SK-N-SH (cell line): ENCODE data around the gene ATG7. TPM values are rescaled to one million over a fixed set of nuclear protein-coding genes. Genes with fewer than 3 reads are reported as not detected.

Experiments used
- CTCF ChIA-PET: fragments of 300-600, 350-600 bp; formaldehyde crosslinking; extraction: SDS; loops from one replicate; lab custom pipeline; 2021; lab: Yijun Ruan, JAX
- POLR2A ChIA-PET: fragments of 350-600 bp; sonication (Branson Sonifier 250); formaldehyde crosslinking; extraction: SDS; loops from one replicate; lab custom pipeline; 2020; ENCODE audit warnings: antibody characterized with exemption, inconsistent platforms; lab: Yijun Ruan, JAX
- DNase-seq: peaks from one replicate; pipeline ENCODE4 v3.0.0; 2012
- H2AFZ ChIP-seq: fragments of 200-600 bp; sonication (generic); 2 replicates; pipeline ENCODE4 v1.8.1; 2016; ENCODE audit warnings: antibody characterized with exemption, mild to moderate bottlenecking, low read depth
- H3F3A ChIP-seq: fragments of 200-600 bp; sonication (generic); replicated peaks from 2 replicates; pipeline ENCODE3; 2016; ENCODE audit warnings: antibody characterized with exemption, mild to moderate bottlenecking; ENCODE audit not compliant: insufficient read depth
- H3K27ac ChIP-seq, 2 experiments: fragments of 200-500 bp in 1 of 2; fragments of 200-600 bp in 1 of 2; sonication (Bioruptor generic) in 1 of 2; sonication (generic), shearing (Covaris generic) in 1 of 2; 2 replicates each; pipeline versions ENCODE4 v1.5.1 to v1.6.1; 2014 to 2016; ENCODE audit warnings: low read depth in 2 of 2, inconsistent platforms in 1 of 2, low read length in 1 of 2, mild to moderate bottlenecking in 1 of 2, mixed read lengths in 1 of 2
- H3K27me3 ChIP-seq: fragments of 200-600 bp; sonication (generic), shearing (Covaris generic); 2 replicates; pipeline ENCODE4 v1.6.1; 2016; ENCODE audit warnings: mixed run types; ENCODE audit not compliant: insufficient read depth
- H3K36me3 ChIP-seq, 2 experiments: fragments of 200-500 bp in 1 of 2; fragments of 200-600 bp in 1 of 2; sonication (Bioruptor generic) in 1 of 2; sonication (generic) in 1 of 2; replicated peaks in 1 of 2; 2 replicates each; pipeline versions ENCODE3 to v1.5.1; 2014 to 2016; ENCODE audit warnings: low read length in 1 of 2, mild to moderate bottlenecking in 1 of 2; ENCODE audit not compliant: insufficient read depth in 2 of 2, control insufficient read depth in 1 of 2
- H3K4me1 ChIP-seq, 2 experiments: fragments of 200-500 bp in 1 of 2; fragments of 200-600 bp in 1 of 2; sonication (Bioruptor generic) in 1 of 2; sonication (generic), shearing (Covaris generic) in 1 of 2; 2 replicates each; pipeline versions ENCODE4 v1.5.1 to v1.6.1; 2014 to 2016; ENCODE audit warnings: low read depth in 1 of 2, low read length in 1 of 2, mixed run types in 1 of 2; ENCODE audit not compliant: insufficient read depth in 2 of 2, control insufficient read depth in 1 of 2
- H3K4me2 ChIP-seq: fragments of 200-600 bp; sonication (generic), shearing (Covaris generic); 2 replicates; pipeline ENCODE4 v1.6.1; 2017; ENCODE audit warnings: mixed run types
- H3K4me3 ChIP-seq, 2 experiments: fragments of 200-500 bp in 1 of 2; fragments of 200-600 bp in 1 of 2; sonication (Bioruptor generic) in 1 of 2; sonication (generic), shearing (Covaris generic) in 1 of 2; 2 replicates each; pipeline versions ENCODE4 v1.5.1 to v1.8.1; 2014 to 2016; ENCODE audit warnings: low read depth in 2 of 2, inconsistent platforms in 1 of 2, low read length in 1 of 2, mild to moderate bottlenecking in 1 of 2, mixed read lengths in 1 of 2, moderate library complexity in 1 of 2
- H3K79me2 ChIP-seq: fragments of 200-600 bp; sonication (generic); 2 replicates; pipeline ENCODE4 v1.8.1; 2017; ENCODE audit warnings: mild to moderate bottlenecking; ENCODE audit not compliant: insufficient read depth
- H3K9ac ChIP-seq: fragments of 200-600 bp; sonication (generic); 2 replicates; pipeline ENCODE4 v1.6.1; 2017; ENCODE audit warnings: mixed run types
- H3K9me2 ChIP-seq: fragments of 200-600 bp; sonication (generic); 2 replicates; pipeline ENCODE4 v1.6.1; 2017; ENCODE audit warnings: mixed run types
- H3K9me3 ChIP-seq: fragments of 200-600 bp; sonication (generic); 2 replicates; pipeline ENCODE4 v1.6.1; 2017; ENCODE audit warnings: mixed run types, mild to moderate bottlenecking, moderate library complexity
- H4K20me1 ChIP-seq: fragments of 200-600 bp; sonication (generic); 2 replicates; pipeline ENCODE4 v1.6.1; 2017; ENCODE audit warnings: mild to moderate bottlenecking, mixed run types; ENCODE audit not compliant: insufficient read depth
- CTCF ChIP-seq: fragments of 200-600 bp; sonication (generic); IDR thresholded peaks from 2 replicates; pipeline ENCODE4 v1.6.1; 2017; ENCODE audit warnings: antibody characterized with exemption, mild to moderate bottlenecking, moderate library complexity
- ELF1 ChIP-seq: IDR thresholded peaks from 2 replicates; pipeline ENCODE4 v1.4.0; 2012
- FOSL2 ChIP-seq: IDR thresholded peaks from 2 replicates; pipeline ENCODE4 v1.4.0; 2012; ENCODE audit warnings: low read depth, mild to moderate bottlenecking, moderate library complexity, borderline replicate concordance
- FOXJ3 ChIP-seq: sonication (generic); formaldehyde crosslinking; IDR thresholded peaks from 2 replicates; pipeline ENCODE4 v1.5.1; 2020; ENCODE audit warnings: mild to moderate bottlenecking, missing genetic modification reagents
- IRF3 ChIP-seq: fragments of 150-350 bp; IDR thresholded peaks from 2 replicates; pipeline ENCODE4 v1.6.1; 2016; ENCODE audit warnings: mild to moderate bottlenecking, low read depth, low read length
- MXI1 ChIP-seq: IDR thresholded peaks from 2 replicates; pipeline ENCODE4 v1.6.1; 2012; ENCODE audit warnings: mild to moderate bottlenecking, low read depth, low read length, improper control_type of control experiment
- NFIC ChIP-seq: IDR thresholded peaks from 2 replicates; pipeline ENCODE4 v1.4.0; 2012; ENCODE audit warnings: borderline replicate concordance
- SIN3A ChIP-seq: IDR thresholded peaks from 2 replicates; pipeline ENCODE4 v1.6.1; 2012; ENCODE audit warnings: low read depth, mild to moderate bottlenecking, low read length, moderate library complexity, borderline replicate concordance
- TEAD4 ChIP-seq: IDR thresholded peaks from 2 replicates; pipeline ENCODE4 v1.4.0; 2012; ENCODE audit warnings: mild to moderate bottlenecking, borderline replicate concordance; ENCODE audit not compliant: insufficient read depth
- USF1 ChIP-seq: IDR thresholded peaks from 2 replicates; pipeline ENCODE4 v1.4.0; 2012; ENCODE audit warnings: low read depth, borderline replicate concordance
- USF2 ChIP-seq: fragments of 150-350 bp; IDR thresholded peaks from 2 replicates; pipeline ENCODE4 v1.6.1; 2017; ENCODE audit warnings: antibody characterized with exemption, low read length, low read depth, borderline replicate concordance
- WGBS: methylation state at CpG from one replicate; pipeline ENCODE4 v1.1.6; 2017; ENCODE audit warnings: low lambda C conversion rate; 5-methylcytosine and 5-hydroxymethylcytosine counted together
- polyA plus RNA-seq, 3 experiments: library from polyadenylated mRNA; depleted of rRNA; stranded (reverse); fragments of >200 nt; gene quantifications; 2 replicates each; pipeline ENCODE4 v1.2.3, GENCODE V29; 2012

ATG7 gene
- polyA plus RNA-seq, 1 of the 3 experiments (the other 2 are of a cell fraction) = 29.5 TPM

GRCh38 chr3:11587766-11588165 is 315.6 kb downstream of the ATG7 start (continued):
- no peak for TF ChIP-seq USF1
- no peak for TF ChIP-seq TEAD4
- TF ChIP-seq USF2 = no peak
- TF ChIP-seq IRF3 = no peak
- no peak for TF ChIP-seq FOXJ3 (CRISPR knock-in tag)
- TF ChIP-seq FOSL2 = no peak
- TF ChIP-seq CTCF = no peak

GRCh38 chr3:11588338-11588737 is 316.1 kb downstream of the ATG7 start:
- H4K20me1 ChIP-seq = peaks cover 95% of the 10 kb centered on the region
- H3K9ac ChIP-seq = no peak overlapping the region
- no peak overlapping the region for H3K4me3 ChIP-seq
- H3K27me3 ChIP-seq = no peaks in the 10 kb centered on the region
- no peaks in the 10 kb centered on the region for H3K9me3 ChIP-seq
- H3K36me3 ChIP-seq = peaks cover 0 to 8% of the 10 kb centered on the region in 2 experiments
- WGBS = 80% methylated on average over 4 of the region's 5 CpGs
- POLR2A ChIA-PET = no interaction called here
- H3F3A ChIP-seq = peaks cover 10% of the 10 kb centered on the region
- CTCF ChIA-PET = no interaction called here
- no peak overlapping the region; a peak in 1 of 4 replicates for H3K27ac ChIP-seq
- peaks cover 40 to 65% of the 10 kb centered on the region in 2 experiments for H3K4me1 ChIP-seq
- H3K4me2 ChIP-seq = no peak overlapping the region
- no peak overlapping the region for H2AFZ ChIP-seq
- no peaks in the 10 kb centered on the region for H3K9me2 ChIP-seq
- DNase-seq = no peak
- TF ChIP-seq NFIC (no peak), MXI1 (no peak), ELF1 (no peak), SIN3A (no peak)
- peaks cover 100% of the 10 kb centered on the region for H3K79me2 ChIP-seq
